Embryonic facial prominence (tissue), 1 donor: ENCODE measurements around the gene AKAP6.
"Not testable (repeated sequence)": the region's sequence is repeated elsewhere in the genome, so short reads cannot be mapped to it uniquely, and the experiment has no call there.

Experiments used
- DNase-seq: peaks from one replicate; pipeline ENCODE4 v3.0.0-alpha.2; 2016; ENCODE audit errors: extremely low spot score

Gene AKAP6

DNA sequence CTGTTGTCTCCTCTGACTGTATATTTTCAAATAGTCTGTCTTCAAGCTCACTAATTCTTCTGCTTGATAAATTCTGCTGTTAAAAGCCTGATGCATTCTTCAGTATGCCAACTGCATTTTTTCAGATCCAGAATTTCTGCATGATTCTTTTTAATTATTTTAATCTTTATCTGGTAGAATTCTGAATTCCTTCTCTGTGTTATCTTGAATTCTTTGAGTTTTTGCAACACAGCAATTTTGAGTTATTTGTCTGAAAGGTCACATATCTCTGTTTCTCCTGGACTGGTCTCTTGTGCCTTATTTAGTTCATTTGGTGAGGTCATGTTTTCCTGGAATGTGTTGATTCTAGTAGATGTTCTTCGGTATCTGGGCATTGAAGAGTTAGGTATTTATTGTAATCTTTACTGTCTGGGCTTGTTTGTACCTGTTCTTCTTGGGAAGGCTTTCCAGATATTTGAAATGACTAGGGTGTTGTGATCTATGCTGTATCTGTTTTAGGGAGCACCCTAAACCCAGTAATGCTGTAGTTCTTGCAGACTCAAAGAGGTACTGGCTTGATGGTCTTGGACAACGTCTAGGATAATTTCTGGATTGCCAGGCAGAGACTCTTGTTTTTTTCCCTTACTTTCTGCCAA is 415.8 kb downstream of the AKAP6 start:
- DNase-seq = no peak

- no peak for DNase-seq
Observed at GRCh38 chr14:32754209-32754608, 425.1 kb downstream of the AKAP6 start.

- DNase-seq = no peak
Observed at GRCh38 chr14:32756173-32756572, 427.1 kb downstream of the AKAP6 start.

DNA sequence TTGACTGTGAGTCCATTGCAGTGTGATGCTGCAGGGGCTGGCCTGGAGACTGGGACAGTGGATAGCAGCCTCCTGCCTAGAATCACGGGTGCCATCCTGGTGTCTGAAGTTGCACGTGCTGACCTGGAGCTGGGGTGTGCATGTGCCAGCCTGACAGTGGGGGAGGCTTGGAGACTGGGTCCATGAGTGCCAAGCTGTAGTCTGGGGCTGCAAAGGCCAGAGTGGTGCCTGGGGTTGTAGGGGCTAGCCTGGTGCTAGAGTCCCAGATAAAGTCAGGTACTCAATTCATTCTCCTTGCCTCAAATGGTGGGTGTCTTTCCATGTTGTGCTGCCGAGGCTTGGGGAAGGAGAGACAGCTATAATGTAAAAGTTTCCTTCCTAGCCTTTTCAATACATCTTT is 427.7 kb downstream of the AKAP6 start:
- no peak for DNase-seq

DNA sequence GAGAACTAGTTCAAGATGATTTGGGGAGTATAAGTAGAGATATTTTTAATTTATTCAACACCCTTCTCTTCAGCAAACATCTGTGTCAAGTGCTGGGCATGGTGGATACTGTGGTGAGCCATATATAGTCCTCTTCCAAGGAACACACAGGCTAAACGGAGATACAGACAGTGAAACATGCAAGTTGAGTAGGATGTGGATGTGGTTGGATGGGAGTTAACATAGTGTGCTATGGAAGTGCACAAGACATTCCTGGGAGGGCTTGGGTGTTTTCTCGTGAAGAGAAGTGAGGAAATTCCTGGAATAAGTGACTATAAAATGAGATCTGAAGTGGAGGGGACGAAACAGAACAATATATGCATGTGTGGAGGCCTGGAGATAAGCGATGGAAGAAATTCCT is 428.5 kb downstream of the AKAP6 start:
- DNase-seq = no peak

GRCh38 chr14:32761381-32761968 is 432.4 kb downstream of the AKAP6 start:
- DNase-seq = no peak

- DNase-seq = no peak
Observed at GRCh38 chr14:32762886-32763285, 433.8 kb downstream of the AKAP6 start.

GRCh38 chr14:32763673-32764072 is 434.6 kb downstream of the AKAP6 start:
- DNase-seq = no peak

DNA sequence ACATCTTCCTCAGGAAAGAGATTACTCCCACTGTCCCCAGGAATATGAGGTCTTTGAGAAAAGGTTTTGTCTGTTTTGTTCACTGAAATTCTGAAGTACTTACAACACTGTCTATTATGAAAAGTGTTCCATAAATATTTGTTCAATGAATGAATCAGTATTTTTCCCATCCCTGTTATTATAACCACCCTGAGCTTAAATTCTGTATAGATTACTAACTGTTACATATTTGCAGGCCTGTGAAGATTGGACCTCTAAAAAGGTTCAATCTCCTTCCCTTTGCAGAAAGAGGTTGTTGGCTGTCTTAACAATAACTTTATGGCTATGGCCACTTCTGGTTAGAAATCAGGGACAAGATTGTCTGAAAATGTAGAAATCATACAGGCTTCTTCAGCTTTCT is 435.0 kb downstream of the AKAP6 start:
- no peak for DNase-seq

DNA sequence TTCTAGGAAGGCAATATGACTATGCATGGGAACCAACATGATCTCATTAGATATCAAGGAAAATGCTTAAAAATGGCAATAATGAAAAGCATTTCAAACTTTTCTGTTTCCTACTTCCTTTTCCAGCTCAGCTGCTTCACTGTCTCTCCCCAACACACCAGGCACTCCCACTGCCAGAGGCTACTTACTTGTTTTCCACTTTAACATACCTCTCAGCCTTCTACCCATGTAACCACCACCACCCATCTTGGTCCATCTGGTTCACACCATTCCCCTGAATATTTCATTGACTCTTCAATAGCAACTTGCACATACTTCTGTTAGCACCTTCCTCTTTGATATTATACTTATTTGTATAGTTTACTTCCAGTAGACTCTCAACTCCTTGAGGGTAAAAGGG is 441.3 kb downstream of the AKAP6 start:
- DNase-seq = no peak

DNA sequence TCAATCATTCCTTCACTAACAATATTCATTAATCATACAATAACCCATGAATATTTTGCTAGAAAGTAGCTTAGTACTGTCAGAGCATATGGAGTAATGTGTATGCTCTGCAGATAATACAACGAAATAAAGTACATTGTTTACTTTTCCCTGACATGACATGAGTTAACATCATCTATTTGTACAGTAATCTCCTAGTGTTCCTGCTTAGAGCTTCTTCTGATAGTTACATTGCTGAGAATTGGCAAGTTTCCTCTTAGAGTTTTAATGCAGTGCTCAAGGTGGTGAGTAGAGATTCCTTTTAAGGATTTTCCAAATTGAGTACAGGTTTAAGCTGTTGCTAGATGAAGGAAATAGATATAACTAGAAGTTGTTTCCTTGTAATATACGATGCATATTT is 445.1 kb downstream of the AKAP6 start:
- no peak for DNase-seq

DNA sequence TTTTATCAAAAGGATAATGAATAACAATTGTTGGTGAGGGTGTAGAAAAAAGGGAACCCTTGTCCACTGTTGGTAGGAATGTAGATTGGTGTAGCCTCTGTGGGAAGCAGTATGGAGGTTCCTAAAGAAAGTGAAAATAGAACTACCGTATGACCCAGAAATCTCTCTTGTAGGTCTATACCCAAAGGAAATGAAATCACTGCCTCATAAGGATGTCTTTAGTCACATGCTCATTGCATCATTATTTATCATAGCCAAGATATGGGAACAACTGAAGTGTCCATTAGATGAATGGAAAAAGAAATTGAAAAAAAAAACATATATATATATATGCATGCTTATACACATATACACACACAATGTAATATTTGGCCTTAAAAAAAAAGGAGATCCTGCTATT is 450.7 kb downstream of the AKAP6 start:
- DNase-seq = no peak

DNA sequence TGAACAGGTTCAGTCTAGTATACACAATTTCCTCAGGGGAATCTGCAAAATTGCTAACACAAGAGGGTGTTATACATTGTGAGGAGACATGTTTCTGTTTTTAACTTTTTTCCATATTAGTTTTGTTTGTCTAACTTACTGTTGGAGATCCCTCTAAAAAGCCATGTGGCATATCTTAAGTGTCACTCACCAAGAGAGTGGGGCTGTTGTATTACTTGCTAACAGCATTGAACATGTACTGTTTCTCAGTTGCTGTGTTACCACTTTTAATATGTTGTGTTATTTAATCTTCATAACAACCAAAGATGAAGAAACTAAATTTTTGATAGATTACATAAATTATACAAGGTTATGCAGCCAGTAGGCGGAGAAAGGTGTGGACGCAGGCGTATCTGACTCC is 455.3 kb downstream of the AKAP6 start:
- DNase-seq = no peak

DNA sequence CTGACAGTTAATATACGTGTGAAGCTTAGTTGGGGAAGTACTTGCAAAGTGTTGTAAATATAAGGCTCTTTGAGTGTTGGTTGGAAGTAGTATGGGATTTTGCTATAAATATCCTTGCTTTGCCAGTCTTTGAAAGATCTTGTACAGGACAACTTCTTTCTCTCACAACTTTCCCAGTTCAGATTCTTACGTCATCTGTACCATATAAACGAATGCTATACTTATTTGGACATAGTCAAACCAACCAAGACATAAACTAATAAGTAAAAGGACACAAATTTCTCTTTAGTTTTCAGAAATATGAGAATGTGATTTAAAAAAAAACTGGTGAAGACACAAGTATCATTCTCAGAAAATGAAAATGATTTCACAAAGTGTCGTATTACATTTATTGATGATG is 456.5 kb downstream of the AKAP6 start:
- DNase-seq = no peak

DNA sequence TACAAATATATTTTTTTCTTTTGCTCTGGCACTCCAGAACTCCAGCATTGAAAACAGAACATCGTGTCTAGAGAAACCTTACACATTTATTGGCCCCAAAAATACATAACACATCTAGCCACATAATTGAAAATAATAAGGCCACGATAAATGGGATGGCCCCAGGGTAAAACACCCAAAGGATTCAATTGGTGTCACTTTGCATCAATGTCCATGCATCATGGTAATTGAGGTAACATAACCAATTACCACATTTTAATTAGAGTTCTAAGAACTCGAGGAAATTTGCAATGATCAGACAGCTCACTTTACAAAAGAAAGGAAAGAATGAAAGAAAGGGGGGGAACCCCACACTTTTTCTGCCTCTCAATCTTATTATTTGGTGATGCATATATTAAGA is 457.8 kb downstream of the AKAP6 start:
- DNase-seq = no peak

DNA sequence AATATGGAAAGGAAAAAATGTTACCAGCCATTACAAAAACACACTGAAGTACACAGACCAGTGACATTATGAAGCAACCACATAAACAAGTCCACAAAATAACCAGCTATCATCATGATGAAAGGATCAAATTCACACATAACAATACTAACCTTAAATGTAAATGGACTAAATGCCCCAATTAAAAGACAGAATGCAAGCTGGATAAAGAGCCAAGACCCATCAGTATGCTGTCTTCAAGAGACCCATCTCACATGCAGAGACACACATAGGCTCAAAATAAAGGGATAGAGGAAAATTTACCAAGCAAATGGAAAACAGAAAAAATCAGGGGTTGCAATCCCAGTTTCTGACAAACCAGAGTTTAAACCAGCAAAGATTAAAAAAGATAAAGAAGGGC is 463.9 kb downstream of the AKAP6 start:
- DNase-seq = not testable (repeated sequence)

- no peak for DNase-seq
Observed at GRCh38 chr14:32800320-32800719, 471.2 kb downstream of the AKAP6 start.

DNA sequence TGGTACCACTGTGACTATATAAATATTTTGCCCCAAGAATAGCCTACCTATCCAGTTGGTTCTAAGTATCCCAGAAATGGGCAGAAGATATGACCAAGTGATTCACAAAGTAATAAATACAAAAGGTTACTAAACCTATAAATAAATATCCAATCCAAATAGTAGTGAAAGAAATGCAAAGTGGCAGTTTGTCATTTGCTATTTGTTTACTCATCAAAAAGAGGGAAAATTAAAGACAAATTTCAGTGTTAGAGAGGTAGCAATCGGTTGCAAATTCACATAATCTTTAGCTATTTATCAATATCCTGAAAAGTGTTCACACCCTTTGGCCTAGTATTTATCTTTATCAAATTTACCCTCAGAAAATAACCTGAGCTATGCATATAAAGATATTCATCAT is 473.2 kb downstream of the AKAP6 start:
- no peak for DNase-seq

GRCh38 chr14:32805979-32806378 is 476.9 kb downstream of the AKAP6 start:
- no peak for DNase-seq

GRCh38 chr14:32808644-32809043 is 479.5 kb downstream of the AKAP6 start:
- no peak for DNase-seq

DNA sequence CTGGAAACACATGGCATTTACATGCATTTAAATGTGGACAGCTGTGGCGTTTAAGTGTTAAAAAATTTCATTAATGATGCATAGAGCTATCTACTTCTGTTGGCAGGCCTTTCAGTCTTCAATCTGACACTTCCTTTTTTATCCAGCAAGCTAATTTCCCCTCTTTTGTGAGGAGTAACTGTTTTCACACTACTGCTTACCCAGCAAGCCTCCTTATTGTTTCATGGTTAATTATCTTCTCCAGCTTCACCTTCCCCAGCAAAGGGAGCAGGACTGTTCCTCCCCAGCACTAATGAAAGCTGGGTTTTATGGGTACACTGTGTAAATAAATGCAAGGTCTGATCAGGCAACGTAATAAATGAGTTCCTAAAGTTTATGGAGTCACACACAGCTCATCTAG is 480.2 kb downstream of the AKAP6 start:
- no peak for DNase-seq

- no peak for DNase-seq
Observed at GRCh38 chr14:32813401-32813800, 484.3 kb downstream of the AKAP6 start.

DNA sequence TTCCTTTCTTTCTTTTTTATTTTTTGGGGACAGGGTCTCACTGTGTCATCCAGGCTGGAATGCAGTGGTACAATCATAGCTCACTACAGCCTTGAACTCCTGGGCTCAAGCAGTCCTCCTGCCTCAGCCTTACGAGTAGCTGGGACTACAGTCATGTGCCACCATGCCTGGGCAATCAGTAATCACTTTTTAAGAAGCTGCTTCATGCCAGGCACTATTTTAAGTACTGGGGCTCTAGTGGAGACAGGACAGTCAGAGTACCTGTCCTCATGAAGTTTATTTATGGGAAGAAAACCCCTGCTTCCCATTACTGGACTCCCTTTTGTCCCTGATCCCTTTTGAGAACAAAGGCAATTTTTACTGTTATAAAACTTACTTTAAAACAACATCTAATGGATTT is 485.6 kb downstream of the AKAP6 start:
- no peak for DNase-seq

GRCh38 chr14:32816588-32816987 is 487.5 kb downstream of the AKAP6 start:
- DNase-seq = no peak
